Globus pallidus (tissue), 1 donor: ENCODE results near the gene FNIP1.
"Not testable (repeated sequence)": the region's sequence is repeated elsewhere in the genome, so short reads cannot be mapped to it uniquely, and the experiment has no call there.

Source experiments
- DNase-seq: peaks from one replicate; pipeline ENCODE4 v3.0.0-alpha.2; 2015; ENCODE audit warnings: low spot score

FNIP1 gene

DNA sequence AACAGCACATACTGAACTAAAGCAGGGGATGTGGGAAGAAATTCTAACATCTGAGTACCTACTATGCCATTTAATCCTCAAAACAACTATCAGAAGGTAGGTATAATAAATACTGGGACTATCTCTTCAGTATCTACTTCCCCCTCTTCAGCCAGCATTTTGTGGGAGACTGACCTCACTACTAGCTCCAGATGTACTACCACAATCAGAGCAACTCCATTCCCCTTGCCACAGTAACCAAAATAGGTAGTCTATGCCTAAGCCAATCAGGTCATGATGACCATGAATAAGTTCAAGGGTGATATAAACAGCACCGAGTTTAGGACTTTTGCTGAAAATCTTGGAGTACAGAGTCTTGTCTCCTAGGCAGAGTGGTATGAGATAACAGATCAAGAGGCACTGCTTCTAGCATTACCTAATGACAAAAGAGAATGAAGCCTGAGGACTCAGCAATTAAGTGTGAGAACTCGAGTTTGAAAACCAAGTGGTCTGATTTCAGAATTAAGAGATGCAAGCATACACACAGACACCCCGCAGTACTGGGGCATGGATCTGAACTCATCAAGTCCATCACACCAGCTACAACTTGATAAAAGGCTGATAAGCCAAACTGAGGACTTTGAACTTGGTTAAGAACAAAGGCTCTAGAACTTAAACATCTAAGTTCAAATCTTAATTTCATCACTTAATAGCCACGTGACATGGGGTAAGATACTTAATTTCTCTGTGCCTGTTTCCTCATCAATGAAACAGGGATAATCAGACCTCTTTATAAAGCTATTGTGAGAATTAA lies 9.7 kb downstream of the FNIP1 start:
- DNase-seq = no peak

DNA sequence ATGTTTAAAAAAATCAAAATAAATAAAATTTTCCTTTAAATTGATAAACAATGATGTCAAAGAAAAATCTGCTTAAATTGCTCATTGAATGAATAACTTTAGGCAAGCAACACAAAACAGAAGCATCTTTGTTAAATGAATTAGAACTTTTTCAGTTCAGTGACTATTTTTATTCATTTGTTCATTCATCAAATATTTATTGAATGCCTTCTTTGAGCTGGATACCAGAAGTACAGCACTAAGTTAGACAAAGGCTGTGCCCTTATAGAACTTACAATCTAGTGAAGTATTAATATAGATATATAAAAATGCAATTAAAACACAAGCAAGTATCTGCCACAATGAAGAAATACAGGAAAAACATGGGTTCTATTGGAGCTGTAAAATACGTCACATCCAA lies 10.8 kb downstream of the FNIP1 start:
- DNase-seq = no peak

DNA sequence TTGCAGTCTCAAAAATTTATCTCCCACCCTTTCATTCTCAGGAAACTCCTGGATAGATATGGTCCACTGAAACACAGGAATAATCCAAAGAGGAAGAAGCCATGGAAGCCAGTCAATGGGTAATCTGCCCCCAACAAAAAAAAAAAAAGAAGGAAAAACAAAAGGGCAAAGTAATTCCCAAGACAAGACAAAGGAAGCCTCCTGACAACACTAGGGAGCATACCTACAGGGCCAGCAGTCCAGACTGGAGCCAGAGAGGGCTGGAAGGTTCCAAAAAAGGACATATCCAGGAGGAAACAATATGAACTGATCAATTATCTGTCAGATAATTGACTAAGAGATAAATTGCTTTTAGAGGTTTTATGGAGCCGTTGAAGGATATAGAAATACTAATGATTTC lies 12.9 kb downstream of the FNIP1 start:
- DNase-seq = no peak

DNA sequence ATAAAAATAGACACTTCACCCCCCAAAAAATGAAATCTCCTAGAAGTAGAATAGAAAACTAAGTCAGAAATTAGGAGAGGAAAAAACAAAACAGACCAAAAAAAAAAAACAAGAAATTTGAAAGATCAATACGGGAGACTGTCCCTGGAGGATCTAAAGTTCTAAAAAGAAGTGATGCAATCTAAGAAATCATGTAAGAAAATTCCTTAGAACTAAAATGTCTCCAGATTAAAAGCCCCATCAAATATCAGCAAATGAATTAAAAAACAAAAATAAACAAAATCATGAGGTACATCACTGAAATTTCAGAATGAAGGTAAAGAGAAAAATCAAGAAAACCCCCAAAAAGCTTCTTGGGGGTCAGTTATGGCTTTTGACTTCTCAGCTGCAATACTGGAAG lies 13.5 kb downstream of the FNIP1 start:
- DNase-seq = no peak

DNA sequence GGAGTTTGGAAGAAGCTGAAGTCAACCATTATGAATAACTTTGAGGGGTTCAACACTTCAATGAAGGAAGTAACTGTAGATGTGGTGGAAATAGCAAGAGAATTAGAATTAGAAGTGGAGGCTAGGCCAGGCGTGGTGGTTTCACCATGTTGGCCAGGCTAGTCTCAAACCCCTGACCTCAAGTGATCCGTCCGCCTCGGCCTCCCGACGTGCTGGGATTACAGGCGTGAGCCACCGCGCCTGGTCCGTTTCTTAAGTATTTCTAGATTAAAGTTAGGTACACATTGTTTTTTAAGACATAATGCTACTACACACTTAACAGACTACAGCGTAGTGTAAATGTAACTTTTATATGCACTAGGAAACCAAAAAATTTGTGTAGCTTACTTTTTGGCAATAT lies 14.1 kb downstream of the FNIP1 start:
- no peak for DNase-seq

DNA sequence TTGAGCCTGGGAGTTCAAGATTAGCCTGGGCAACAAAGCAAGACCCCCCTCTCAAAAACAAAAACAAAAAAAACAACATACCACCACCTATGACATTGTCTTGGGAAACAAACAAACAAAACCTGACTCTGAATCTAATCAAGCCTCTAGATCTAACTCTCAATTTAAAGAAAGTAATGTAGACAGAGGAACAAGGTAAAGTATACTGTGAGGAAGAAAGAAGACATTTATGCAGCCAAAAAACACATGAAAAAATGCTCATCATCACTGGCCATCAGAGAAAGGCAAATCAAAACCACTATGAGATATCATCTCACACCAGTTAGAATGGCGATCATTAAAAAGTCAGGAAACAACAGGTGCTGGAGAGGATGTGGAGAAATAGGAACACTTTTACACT lies 18.7 kb downstream of the FNIP1 start:
- DNase-seq = not testable (repeated sequence)

DNA sequence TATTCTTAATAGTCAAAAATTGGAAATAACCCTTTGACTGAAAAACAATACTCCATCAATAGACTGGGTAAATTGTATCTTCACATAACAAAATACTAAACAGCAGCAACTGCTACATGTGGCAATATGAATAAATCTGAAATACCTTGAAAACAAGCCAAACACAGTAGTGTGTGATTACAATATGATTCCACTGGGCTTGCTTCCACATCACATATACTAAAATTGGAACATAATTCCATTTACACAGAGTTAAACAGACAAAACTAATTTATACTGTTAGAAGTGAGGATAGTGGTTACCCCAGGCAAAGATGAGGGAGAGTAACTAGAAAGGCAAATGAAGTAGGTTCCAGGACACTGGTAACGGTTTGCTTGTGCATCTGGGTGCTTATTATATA lies 20.4 kb downstream of the FNIP1 start:
- peak; percentile 2 for DNase-seq

DNA sequence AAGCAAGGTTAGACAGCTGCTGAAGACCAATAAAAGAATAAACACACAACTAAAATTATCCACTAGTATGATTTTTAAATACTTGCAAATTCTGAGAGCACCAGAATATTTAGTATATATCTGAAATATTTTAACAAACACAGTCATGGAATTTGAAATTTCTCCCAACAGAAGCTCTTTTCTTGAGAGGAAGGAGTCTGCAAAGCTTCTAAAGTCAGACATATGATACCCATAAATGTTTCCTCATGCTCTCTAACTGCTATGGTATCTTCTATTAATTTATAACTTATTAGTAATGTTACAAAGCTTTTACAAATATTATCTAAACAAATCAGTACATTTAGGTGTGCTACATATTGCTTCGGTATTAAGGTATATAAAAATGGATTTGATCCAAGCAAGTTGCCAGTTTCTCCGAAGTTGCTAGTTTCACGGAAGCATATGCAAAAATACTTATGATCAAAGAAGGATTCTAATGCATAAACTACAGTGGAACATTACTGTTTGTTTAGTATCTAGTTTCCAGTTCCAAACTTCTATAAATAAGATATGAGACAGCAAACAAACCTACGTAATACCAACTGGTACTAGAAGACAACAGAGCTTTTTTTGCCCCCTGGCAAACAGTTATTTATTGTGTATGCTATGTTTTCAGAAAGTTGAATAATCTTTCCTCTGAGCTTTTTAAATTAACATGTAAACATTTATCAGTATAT lies 22.0 kb downstream of the FNIP1 start:
- peak; percentile 59 for DNase-seq

DNA sequence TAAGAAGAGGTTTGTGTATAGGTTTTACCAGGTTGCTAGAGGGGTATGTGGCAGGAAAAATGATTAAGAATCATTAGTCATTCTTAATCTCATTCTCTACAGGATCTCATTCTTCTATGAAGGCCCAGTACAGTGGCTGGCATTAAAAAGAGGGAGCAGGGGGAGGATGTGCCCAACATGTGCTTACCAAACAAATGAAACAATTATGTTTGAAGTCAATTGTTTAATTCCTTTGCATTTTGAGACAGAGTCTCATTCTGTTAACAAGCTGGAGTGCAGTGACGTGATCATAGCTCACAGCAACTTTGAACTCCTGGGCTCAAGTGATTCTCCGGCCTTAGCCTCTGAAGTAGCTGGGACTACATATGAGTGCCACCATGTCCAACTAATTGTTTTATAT lies 23.0 kb downstream of the FNIP1 start:
- DNase-seq = peak; percentile 93

DNA sequence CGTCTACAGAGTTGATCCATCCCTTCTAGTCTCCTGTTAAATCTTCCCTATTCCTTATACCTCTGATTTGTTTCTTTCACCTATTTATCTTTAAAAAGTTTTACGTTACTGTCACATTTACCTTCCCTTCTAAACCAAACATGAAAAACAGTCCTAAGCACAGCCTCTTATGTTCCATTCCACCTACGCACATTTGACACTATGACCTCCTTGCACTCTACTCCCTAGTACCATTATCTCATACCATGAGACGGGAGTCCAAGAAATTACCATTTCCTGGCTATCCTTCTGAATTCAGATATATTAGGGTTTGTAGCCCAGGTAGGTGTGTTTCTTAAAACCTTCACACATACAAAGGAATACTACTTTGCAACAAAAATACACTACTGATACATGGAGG lies 25.1 kb downstream of the FNIP1 start:
- DNase-seq = no peak

DNA sequence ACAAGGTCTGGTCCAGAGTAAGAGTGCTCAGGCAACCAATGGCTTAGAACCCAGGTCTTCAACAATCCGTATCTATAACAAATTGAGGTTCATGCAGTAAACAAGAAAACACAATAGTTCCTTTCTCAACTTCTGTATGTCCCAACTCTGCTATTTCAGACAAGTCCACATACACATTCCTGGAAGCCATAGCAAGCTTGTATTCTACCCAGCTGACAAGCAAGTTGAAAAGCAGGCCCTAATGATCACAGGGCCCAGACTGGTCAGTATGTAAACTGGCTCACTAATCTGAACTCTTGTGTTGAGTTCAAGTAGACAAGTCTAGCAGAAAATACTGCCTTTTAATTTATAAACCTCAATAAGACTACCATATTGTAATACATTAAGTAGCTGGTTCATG lies 26.9 kb downstream of the FNIP1 start:
- DNase-seq = peak; percentile 14

DNA sequence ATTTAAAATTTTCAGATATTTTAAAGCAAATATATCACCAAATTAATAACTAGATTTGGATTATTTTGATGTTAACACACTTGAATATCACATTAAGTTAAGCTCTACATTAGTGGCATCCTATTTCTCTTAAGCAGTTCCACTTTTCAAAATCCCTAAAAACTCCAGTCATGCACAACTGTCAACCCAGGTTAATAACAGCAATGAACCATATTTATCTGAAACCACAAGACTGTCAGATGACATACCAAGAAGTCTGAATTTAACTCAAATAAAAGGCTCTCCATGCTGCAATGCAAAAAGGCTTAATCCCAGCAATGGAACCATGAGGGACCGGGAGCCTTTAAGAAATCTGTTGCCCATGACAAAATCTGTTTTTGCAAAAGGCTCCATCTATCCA lies 27.5 kb downstream of the FNIP1 start:
- no peak for DNase-seq

DNA sequence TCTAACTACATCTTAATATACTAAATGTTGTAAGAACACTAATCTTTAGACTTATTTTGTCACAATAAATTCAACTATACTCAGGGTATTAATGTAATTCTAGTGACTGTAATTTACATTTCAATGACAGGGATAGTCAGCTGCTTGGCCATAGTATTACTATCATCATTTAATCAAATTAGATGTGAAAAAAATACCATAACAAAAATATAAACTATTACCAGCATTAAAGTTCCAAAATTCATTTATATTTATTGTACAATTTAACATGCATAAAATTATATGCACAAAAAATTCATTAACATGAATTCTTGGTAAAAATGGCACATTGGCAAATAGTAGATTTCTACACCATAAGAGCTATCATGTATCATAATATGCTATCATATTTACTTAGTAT lies 28.9 kb downstream of the FNIP1 start:
- DNase-seq = no peak

DNA sequence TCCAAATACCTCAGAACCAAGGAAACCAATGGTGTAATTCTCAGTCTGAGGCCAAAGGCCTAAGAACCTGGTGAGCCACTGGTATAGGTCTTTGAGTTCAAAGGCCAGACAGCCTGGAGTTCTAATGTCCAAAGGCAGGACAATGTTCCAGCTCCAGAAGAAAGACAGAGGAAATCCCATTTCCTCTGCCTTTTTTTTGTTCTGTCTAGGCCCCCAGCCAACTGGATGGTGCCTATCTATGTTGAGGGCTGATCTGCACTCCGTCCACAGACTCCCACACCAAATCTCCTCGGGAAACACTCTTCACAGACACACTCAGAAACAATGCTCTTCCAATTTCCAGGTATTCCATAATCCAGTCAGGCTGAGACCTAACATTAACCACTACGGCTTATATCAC lies 30.1 kb downstream of the FNIP1 start:
- DNase-seq = no peak

DNA sequence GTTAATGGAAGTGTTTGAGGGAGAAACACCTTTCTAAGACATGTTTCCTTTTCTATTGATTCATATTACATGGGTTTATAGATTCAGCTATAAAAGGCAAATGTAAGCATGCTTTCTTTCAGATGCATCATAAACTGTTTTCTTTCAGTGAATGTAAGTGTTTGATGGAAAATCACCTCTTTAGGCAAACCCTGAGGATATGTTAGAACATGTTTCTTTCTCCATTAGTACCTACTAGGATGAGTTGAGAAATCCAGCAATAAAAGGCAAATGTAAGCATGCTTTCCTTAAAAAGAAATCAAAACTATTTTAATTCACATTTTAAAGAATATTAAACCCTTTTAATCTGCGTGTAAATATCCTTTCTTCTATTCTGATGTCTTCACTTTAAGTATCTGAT lies 31.6 kb downstream of the FNIP1 start:
- DNase-seq = no peak

DNA sequence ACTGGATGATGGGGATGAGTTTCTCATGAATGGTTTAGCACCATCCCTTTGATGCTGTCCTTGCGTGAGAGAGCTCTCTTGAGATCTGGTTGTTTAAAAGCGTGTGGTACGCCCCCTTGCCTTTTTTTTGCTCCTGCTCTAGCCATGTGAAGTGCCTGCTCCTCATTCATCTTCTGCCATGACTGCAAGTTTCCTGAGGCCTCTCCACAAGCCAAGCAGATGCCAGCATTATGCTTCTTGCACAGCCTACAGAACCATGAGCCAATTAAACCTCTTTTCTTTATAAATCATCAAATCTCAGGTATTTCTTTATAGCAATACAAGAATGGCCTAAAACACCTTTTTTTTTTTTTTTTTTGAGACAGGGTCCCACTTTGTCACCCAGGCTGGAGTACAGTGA lies 32.8 kb downstream of the FNIP1 start:
- DNase-seq = no peak

DNA sequence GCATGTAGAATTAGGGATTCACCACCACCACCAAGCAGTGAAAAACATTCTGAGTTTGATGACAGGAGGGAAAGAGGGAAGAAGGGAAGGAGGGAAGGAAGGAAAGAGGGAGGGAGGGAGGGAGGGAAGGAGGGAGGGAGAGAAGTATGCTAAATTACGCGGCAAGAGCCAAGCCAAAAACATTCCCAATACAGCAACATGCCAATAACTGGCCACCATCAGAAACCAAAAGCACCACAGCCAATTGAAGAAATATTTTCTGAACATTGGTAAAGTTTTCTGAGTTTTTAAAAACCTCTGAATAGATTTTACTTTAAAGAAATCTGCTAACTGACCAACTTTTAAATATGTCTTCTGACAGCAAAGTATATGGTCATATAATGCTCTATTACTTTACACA lies 36.0 kb downstream of the FNIP1 start:
- DNase-seq = no peak

DNA sequence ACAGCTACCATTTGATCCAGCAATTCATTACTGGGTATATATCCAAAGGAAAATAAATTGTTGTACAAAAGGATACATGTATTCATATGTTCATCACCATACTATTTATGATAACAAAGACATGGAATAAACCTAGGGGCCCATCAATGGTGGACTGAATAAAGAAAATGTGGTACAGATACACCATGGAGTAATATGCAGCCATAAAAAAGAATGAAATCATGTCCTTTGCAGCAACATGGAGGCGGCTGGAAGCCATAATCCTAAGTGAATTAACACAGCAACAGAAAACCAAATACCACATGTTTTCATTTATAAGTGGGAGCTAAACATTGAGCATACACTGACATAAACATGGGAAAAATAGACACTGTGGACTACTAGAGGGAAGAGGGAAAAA lies 37.1 kb downstream of the FNIP1 start:
- no peak for DNase-seq

DNA sequence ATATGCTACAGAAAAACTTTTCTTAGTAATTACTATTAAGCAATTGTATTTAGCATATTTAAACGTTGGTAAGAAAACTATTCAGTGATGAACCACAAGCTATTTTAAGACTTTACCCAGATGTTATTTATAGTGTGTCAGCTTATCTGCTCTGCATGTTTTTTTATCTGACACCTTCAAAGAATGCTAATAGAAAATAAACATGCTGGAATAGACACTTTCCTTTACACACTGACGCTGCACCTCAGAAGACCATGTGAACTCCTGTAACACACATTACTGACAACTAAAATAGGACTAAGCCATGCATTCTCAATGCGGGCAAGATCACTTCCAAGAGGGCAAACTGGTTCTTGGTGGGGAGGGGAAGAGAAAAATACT lies 38.3 kb downstream of the FNIP1 start:
- no peak for DNase-seq

DNA sequence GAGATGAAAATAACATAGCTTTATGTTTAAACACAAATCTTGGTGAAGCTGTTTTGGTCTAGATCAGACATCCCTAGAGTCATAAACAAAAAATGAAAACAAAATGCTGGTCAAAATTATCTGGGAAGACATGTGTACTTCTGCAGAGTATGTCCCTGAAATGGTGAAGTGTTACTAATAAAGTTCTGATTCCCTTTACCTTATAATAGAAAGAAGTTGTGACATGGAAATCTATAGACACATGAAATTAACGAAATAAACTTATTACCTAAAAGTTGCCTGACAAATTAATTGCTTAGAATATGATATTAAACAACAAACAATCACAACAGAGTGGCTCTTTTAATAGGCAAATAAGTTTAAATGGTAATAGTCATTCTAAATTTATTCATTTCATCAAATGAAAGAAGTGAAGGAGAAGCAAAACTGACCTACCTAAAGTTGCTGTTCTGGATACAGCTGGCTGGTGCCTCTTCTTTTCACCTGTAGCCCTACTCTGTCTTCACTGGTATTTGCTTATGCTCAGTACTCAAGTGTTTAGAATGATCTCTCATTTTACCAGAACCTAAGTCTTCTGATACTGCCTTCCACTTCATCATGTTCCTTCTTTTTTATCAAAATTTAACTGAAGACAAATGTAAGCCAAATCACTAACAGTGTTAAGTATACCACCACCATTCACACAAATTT lies 38.8 kb downstream of the FNIP1 start:
- no peak for DNase-seq

DNA sequence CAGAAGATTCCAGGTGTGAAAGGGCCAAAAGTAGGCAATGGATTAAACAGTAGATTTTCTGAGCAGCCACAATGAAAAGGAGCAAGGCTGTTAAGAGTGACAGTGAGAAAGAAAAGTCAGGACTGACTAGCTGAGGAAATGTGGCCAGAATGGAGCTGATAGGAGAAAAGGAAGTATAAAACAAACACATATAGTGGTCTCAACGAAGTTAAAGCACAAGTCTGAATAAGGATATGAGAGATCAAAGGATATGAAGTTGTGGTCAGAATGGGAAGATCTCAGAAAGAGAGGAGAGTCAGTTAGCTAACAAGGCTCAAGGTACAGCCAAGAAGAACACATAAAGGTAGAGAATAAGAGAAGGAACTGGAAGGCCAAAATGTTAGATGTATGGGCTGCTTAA lies 39.9 kb downstream of the FNIP1 start:
- DNase-seq = no peak

DNA sequence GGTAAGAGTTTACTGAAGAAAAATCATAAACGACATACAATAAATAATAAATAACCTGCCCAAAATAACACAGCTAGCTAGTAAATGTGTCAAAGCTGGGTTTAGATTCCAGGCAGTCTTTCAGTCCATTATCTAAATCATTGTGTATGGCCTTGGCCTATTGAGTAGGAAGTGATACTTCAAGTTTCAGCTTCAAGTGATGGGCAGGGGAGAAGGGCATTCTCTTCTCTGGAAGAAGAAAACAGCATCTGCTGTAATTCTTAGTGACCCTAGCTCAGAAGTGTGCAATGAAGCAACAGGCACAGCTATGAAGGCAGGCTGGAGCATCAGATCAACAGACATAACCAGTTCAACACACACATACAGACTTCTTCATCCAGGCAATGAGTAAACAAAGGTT lies 42.5 kb downstream of the FNIP1 start:
- no peak for DNase-seq

DNA sequence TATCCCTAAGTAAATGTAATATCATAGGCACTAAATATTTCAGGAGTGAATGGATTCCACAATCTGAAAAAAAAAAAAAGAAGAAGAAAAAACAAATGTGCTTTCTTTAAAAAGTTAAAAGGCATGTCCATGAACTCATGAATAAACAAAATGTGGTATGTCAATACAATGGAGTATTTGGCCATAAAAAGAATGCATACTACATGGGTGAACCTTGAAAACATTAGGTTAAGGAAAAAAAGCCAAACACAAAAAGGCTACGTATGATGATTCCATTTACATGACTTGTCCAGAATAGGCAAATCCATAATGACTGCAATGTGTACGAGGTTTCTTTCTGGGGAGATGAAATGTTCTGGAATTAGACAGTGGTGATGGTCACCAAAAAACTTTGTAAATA lies 45.3 kb downstream of the FNIP1 start:
- no peak for DNase-seq
